Measurements from ENCODE around the gene CCS. TPM values are rescaled to one million over a fixed set of nuclear protein-coding genes. Genes with fewer than 3 reads are reported as not detected.

CCS gene
- total and polyA plus RNA-seq, 9 of the 15 experiments (the other 6 are each of a cell fraction or from before 2014, with no cell fraction given): 1.1 to 46.6 (median 26.8) TPM

- TF ChIP-seq ZMIZ1 (IDR thresholded peaks at IDR 0.05; ENCODE audit: low read depth in 2 of 2, low read length in 2 of 2): no peak
- TF ChIP-seq MLX (CRISPR knock-in tag; conservative IDR thresholded peaks at IDR 0.05): peak in 1 of 2 experiments; percentile 22; a peak in 1 of 4 replicates
- TF ChIP-seq TSC22D4 (tag; IDR thresholded peaks at IDR 0.05): no peak
- TF ChIP-seq OTX1 (CRISPR knock-in tag; IDR thresholded peaks at IDR 0.05): no peak
- TF ChIP-seq MTA2 (IDR thresholded peaks at IDR 0.05; ENCODE audit: low read depth): no peak
- 0 out of 2 replicates have a peak, but pooled peaks have one; percentile 45 for TF ChIP-seq ETS1 (conservative IDR thresholded peaks at IDR 0.05; ENCODE audit: control insufficient read depth, low read depth, low read length)
- no peak for TF ChIP-seq HMBOX1 (IDR thresholded peaks at IDR 0.05)
- TF ChIP-seq TEAD4 (IDR thresholded peaks at IDR 0.05; ENCODE audit: low read length): no peak
- TF ChIP-seq TEAD4 (CRISPR knock-in tag; IDR thresholded peaks at IDR 0.05; ENCODE audit: borderline replicate concordance): no peak
- TF ChIP-seq NFYB (IDR thresholded peaks at IDR 0.05; ENCODE audit: extremely low read depth, insufficient read length): no peak
- TF ChIP-seq RFX5 (IDR thresholded peaks at IDR 0.05; ENCODE audit: low read depth, low read length): no peak
- TF ChIP-seq RNF219 (CRISPR knock-in tag; IDR thresholded peaks at IDR 0.05): no peak
- TF ChIP-seq NKRF (IDR thresholded peaks at IDR 0.05; ENCODE audit: borderline replicate concordance): peak; percentile 8; the same call in 1 of the 2 replicates
Observed at GRCh38 chr11:66617155-66617834, 24.3 kb downstream of the CCS start (continued).
